Transverse colon (tissue), 4 donors: ENCODE measurements around the gene ZMYND11. TPM values are rescaled to one million over a fixed set of nuclear protein-coding genes. Genes with fewer than 3 reads are reported as not detected.

Experiments
- DNase-seq: peaks from one replicate; pipeline ENCODE4 v3.0.0-alpha.2; 2019
- H3K27ac ChIP-seq, 4 donors: fragments of 200-600 bp; sonication (generic); 2 replicates each; pipeline ENCODE4 v1.5.1; 2016 to 2018; ENCODE audit warnings: inconsistent platforms in 4 of 4
- H3K27me3 ChIP-seq: fragments of 200-600 bp; sonication (generic); 2 replicates; pipeline ENCODE4 v1.5.1; 2017; ENCODE audit warnings: inconsistent platforms
- H3K36me3 ChIP-seq, 4 donors: fragments of 200-600 bp; sonication (generic); 2 replicates each; pipeline ENCODE4 v1.5.1; 2017 to 2019; ENCODE audit warnings: inconsistent platforms in 4 of 4
- H3K4me1 ChIP-seq, 4 donors: fragments of 200-600 bp; sonication (generic); 2 replicates each; pipeline ENCODE4 v1.5.1; 2017 to 2020; ENCODE audit warnings: inconsistent platforms in 4 of 4
- H3K4me3 ChIP-seq, 4 donors: fragments of 200-600 bp; sonication (generic); 1 replicate in 1 of 4; 2 replicates in 3 of 4; pipeline versions ENCODE4 v1.5.1 to v1.6.1; 2017 to 2019; ENCODE audit warnings: inconsistent platforms in 4 of 4
- H3K9me3 ChIP-seq, 2 donors: fragments of 200-600 bp; sonication (generic); 2 replicates each; pipeline ENCODE4 v1.5.1; 2017 to 2019; ENCODE audit warnings: inconsistent platforms in 2 of 2
- EP300 ChIP-seq: sonication (generic); formaldehyde crosslinking; IDR thresholded peaks from one replicate; pipeline ENCODE4 v1.6.1; 2017; ENCODE audit warnings: antibody characterized with exemption, low read depth
- POLR2A ChIP-seq: fragments of 450-650 bp; IDR thresholded peaks from one replicate; pipeline ENCODE4 v1.6.1; 2016; ENCODE audit warnings: antibody characterized with exemption, mild to moderate bottlenecking, moderate library complexity
- POLR2AphosphoS5 ChIP-seq, 3 donors: sonication (generic); formaldehyde crosslinking; IDR thresholded peaks; one replicate each; pipeline ENCODE4 v1.6.1; 2016; ENCODE audit warnings: antibody characterized with exemption in 3 of 3
- WGBS, 2 donors: methylation state at CpG; one replicate each; pipeline ENCODE4 v1.1.5; 2018; ENCODE audit warnings: low coverage in 1 of 2; 5-methylcytosine and 5-hydroxymethylcytosine counted together
- in situ Hi-C, 4 donors: fragments of 200-750 bp; cut with MboI; loops; one replicate each; pipeline versions ENCODE4 v1.15.0 to v1.15.1; 2017; ENCODE audit warnings: low sequenced_read_pairs in 3 of 4, low pct_ligation_motif_present in 1 of 4, low pct_unique_long_range_greater_than_20kb in 1 of 4
- intact Hi-C: fragments of 100-400 bp; cut with DNase I; formaldehyde crosslinking; loops from one replicate; pipeline ENCODE4 v1.15.1; 2023; ENCODE audit warnings: low total_unique reads
- total RNA-seq, 4 donors: library from RNA; depleted of rRNA; stranded (reverse); fragments of >200 nt; gene quantifications; one replicate each; pipeline ENCODE4 v1.1.0, GENCODE V29; 2016
- TF ChIP-seq, protein P1 (sequence below), 5 experiments: fragments of 200-600 bp in 3 of 5; fragments of 450-650 bp in 2 of 5; sonication (generic) in 3 of 5; IDR thresholded peaks; 1 replicate in 2 of 5; 2 replicates in 3 of 5; pipeline ENCODE4 v1.5.1; 2016 to 2017; ENCODE audit warnings: antibody characterized with exemption in 5 of 5, inconsistent platforms in 3 of 5, mild to moderate bottlenecking in 2 of 5, moderate library complexity in 1 of 5

Gene ZMYND11
- total RNA-seq, 4 donors from 2014 or later: 41.1 to 69.1 (median 54.2) TPM

DNA sequence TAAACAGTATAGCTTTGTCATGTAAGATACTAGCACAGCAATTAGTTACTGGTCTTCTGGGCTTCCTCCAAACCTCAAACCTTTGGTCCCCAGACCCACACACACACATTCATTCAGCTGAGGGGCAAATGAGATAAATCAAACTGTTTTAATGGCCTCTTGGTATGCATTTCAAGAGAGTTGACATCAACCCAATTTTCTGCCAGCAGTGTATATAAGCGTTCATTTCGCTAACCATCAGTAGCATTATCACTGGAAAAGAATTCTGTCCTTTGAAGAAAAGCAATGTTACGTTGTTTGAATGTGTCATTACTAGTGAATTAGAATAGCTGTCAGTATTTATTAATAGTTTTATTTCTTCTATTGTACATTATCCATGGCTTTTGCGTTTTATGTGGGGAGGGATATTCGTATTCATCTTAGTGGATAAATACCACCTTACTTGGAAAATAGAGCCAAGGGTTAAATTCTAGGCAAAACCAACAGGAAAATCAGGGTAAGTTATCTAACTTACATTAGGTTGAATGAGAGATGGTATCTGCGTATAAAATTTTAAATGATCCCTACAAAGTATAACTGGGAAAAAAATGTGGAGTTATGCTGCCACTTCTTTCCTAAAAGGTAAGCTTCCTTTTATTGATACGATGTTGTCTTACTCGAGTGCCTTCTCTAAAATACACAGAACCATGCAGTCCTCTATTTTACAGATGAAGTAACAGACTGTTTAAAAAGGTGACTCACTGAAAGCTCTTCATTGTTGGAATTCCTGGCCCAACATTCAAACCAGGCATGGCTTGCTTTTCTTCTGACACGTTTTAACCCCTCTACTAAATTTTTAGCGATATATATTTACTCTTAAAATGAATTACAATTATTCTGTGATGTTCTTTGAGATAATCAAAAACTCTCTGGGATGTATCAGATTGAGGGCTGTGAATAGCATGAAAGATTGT, 2.0 kb upstream of the ZMYND11 start:
- Histone ChIP-seq H3K36me3 (no peaks in the 10 kb centered on the region), H3K27me3 (no peaks in the 10 kb centered on the region), H3K4me1 (peaks cover 12 to 26% (median 19%) of the 10 kb centered on the region in 4 donors), H3K27ac (peak overlapping the region in 2 of 4 donors; percentile 98), H3K4me3 (no peak overlapping the region), H3K9me3 (no peaks in the 10 kb centered on the region)
- in situ Hi-C loops: no loop called here
- DNase-seq: no peak
- TF ChIP-seq POLR2AphosphoS5 (IDR thresholded peaks at IDR 0.05) (no peak), EP300 (no peak), POLR2A (no peak)
- TF ChIP-seq, protein P1, sequence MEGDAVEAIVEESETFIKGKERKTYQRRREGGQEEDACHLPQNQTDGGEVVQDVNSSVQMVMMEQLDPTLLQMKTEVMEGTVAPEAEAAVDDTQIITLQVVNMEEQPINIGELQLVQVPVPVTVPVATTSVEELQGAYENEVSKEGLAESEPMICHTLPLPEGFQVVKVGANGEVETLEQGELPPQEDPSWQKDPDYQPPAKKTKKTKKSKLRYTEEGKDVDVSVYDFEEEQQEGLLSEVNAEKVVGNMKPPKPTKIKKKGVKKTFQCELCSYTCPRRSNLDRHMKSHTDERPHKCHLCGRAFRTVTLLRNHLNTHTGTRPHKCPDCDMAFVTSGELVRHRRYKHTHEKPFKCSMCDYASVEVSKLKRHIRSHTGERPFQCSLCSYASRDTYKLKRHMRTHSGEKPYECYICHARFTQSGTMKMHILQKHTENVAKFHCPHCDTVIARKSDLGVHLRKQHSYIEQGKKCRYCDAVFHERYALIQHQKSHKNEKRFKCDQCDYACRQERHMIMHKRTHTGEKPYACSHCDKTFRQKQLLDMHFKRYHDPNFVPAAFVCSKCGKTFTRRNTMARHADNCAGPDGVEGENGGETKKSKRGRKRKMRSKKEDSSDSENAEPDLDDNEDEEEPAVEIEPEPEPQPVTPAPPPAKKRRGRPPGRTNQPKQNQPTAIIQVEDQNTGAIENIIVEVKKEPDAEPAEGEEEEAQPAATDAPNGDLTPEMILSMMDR (IDR thresholded peaks at IDR 0.05): no peak
- intact Hi-C loops: no loop called here
- WGBS, 2 donors: 66 to 67% methylated on average over 10 of the region's 10 CpGs

DNA sequence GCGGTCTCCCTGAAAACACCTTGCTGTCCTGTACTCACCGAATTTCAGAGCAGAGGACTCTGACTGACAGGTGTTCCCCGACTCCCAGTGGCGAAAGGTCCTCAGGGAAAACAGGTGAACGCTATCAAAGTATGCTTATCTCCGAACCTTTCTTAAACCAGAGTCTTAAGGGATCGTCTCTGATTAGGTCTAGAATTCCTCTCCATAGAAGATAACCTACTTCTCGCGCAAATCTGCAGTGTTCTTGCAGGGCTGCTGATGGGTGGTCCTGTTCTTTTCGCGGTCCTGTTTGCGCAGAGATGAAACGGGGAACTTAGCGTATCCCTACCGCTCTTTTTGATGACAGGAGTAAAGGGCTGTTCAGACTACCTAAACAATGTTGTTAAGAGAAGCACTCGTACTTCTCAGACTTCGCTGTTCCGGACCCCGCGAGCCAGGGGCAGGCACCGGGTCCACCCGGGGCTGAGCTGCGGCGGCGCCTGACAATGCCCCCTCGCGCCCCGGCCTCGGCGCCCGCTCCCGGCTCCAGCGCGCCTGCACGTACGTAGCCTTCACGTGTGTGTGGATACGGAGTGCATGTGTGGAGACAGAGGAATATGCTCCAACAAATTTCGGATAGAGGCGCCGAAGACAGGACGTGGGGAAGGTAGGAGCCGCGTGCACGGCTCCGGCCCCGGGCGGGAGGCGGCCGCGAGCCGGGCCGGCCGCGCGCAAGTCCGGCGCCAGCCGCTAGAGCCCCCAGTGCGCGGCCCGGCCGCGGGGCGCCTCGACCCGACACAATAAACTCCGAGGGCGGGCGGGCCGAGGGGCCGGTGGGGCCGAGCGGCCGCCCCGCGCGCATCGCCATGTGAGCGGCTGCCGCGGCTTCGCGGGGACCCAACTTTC, 766 bp upstream of the ZMYND11 start:
- H3K9me3 ChIP-seq: no peaks in the 10 kb centered on the region
- H3K4me1 ChIP-seq: peaks cover 12 to 26% (median 19%) of the 10 kb centered on the region in 4 donors
- H3K27ac ChIP-seq: peak overlapping the region; percentile 95 to 98 (median 98)
- H3K27me3 ChIP-seq: no peaks in the 10 kb centered on the region
- in situ Hi-C loops: no loop called here
- intact Hi-C loops: no loop called here
- DNase-seq: peak; percentile 34
- 1 to 3% methylated on average over 10 to 47 of the region's 84 CpGs for WGBS, 2 donors
- no peak for TF ChIP-seq POLR2AphosphoS5 (IDR thresholded peaks at IDR 0.05)
- no peak for TF ChIP-seq EP300
- TF ChIP-seq, protein P1 (IDR thresholded peaks at IDR 0.05): no peak
- TF ChIP-seq POLR2A: no peak
- peak overlapping the region; percentile 76 to 89 (median 88) for H3K4me3 ChIP-seq
- H3K36me3 ChIP-seq: no peaks in the 10 kb centered on the region

- intact Hi-C loops (no loop called here), in situ Hi-C loops (no loop called here)
- WGBS, 2 donors: 1% methylated on average over 85 of the region's 112 CpGs; no CpG with 5 or more reads in 1 of the 2 donors
- Histone ChIP-seq H3K9me3 (no peaks in the 10 kb centered on the region), H3K27ac (peak overlapping the region; percentile 95 to 98 (median 98)), H3K4me3 (peak overlapping the region; percentile 76 to 89 (median 88)), H3K36me3 (no peaks in the 10 kb centered on the region), H3K4me1 (peaks cover 13 to 26% (median 21%) of the 10 kb centered on the region in 4 donors), H3K27me3 (no peaks in the 10 kb centered on the region)
- TF ChIP-seq POLR2AphosphoS5 (IDR thresholded peaks at IDR 0.05) (peak in 2 of 3 donors; percentile 41 to 56), EP300 (no peak), POLR2A (peak; percentile 66)
- TF ChIP-seq, protein P1 (IDR thresholded peaks at IDR 0.05): no peak
- DNase-seq: peak; percentile 76
These were observed 578 bp downstream of the ZMYND11 start for GRCh38 chr10:135601-136464.
